H54 (cell line): ENCODE data around the gene RALGPS2.

Experiments
- DNase-seq: peaks from one replicate; pipeline ENCODE4 v3.0.0; 2011; ENCODE audit warnings: low spot score, mixed read lengths; ENCODE audit not compliant: insufficient read length
- FAIRE-seq: peaks from 3 replicates; lab custom pipeline; 2011; peaks lifted over from hg19 to GRCh38; lab: Jason Lieb, UNC
- POLR2A ChIP-seq: IDR thresholded peaks from 2 replicates; pipeline ENCODE4 v1.6.1; 2011; ENCODE audit warnings: low read depth, mild to moderate bottlenecking, low read length

Gene RALGPS2

DNA sequence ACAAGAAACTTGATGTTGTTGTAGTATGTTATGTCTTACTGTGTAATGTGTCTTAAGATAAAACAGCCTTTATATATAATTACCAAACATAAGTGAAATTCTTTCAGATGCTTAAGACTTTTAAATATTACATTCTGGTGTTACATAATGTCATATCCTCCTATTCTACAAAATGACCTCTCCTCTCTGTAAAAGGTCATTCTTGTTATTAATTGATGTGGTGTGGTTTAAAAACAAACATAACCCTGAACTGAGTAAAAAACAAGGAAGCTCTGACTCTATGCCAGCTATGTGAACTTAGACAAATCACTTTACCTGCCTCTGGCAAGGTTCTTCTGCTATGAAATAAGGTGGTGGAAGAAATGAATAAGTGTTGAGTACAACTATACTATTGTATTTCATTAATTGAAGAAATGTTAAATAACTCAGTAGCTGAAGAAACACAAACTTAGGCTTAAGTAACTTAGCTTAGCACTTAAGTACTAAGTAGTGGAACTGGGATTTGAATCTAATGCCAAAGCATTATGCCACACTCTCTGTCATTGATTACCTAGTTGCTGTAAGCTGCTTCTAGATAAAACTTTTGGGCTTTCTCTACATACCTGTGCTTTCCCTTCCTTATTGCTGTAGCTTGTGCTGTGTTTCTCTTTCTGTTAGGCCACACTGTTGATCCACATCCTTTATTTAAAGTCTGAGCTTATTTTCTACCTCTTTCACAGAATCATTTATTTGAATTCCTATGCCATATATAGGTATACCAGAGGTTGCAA, 146.7 kb downstream of the RALGPS2 start:
- no peak for TF ChIP-seq POLR2A
- FAIRE-seq (peak; percentile 48), DNase-seq (no peak)

DNA sequence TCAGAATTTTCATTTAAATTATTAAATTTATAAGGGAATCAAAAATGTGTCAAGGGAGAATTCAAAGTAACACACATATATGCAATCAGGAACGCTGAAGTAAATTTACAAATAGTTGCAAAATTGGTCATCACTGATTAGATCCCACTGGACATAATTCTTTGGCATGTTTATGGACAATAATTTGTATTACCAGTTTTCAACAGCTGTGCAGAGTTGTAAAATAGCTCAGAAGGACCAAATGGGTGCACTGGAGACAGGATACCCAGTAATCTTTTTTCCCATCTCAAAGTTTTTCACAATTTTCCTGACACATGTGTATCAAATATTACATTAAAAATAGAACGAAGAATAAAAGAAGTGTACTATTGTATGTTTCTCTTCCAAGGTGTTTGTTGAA, 149.9 kb downstream of the RALGPS2 start:
- TF ChIP-seq POLR2A, result no peak
- FAIRE-seq, result no peak
- no peak for DNase-seq

GRCh38 chr1:178875936-178876335, 150.9 kb downstream of the RALGPS2 start:
- TF ChIP-seq POLR2A, result no peak
- FAIRE-seq, result no peak
- DNase-seq, result no peak

DNA sequence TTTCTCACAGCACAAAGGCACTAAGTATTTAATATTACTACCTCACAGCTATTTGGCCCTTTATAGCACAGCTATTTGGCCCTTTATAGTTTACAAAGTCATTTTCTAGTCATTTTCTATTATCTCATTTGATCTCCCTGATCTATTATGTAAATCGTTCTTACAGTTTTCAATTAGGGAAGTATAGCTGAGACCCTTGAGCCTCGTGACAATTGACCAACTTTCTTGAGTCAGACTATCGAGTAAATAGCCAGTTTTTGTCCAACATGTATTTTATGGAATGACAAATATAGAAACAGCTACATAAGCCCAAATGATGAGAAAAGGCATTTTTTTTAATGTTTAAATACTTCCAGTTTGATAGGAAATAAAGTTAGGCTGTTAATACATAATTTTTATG, 152.9 kb downstream of the RALGPS2 start:
- DNase-seq, result no peak
- FAIRE-seq, result no peak
- TF ChIP-seq POLR2A, result no peak

DNA sequence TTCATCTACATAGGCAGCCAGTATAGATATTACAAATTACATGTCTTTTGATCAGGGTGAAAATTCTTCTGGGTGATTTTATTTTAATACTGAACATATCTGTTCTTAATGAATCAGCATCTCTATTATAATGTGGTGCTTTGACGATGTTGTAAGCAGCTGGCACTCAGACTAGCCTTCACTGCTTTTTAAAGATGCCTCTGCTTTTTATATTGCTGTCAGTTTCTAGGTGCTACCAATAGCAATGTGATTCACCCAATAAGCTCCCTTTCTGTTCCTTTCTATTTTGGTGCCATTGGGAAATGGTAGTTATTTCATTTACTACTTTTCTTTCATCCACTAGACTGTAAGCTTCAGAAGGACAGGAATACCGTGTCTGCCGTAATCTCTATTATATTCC, 156.9 kb downstream of the RALGPS2 start:
- no peak for FAIRE-seq
- TF ChIP-seq POLR2A, result no peak
- DNase-seq, result no peak

DNA sequence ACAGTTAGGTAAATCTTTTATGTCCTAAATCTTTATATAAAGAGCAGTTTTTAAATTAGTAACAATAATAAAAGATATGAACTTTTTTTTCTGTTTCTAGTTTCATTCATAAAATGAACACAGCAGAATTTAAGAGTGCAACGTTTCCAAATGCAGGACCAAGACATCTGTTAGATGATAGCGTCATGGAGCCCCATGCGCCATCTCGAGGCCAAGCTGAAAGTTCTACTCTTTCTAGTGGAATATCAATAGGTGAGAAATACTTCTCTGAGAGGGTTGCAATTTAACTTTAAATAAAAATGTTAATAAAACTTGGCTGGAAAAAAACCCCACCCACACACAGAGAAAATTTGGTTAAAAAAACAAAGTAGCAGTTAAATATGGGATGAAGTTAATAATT, 160.8 kb downstream of the RALGPS2 start:
- FAIRE-seq (no peak), DNase-seq (no peak)
- no peak for TF ChIP-seq POLR2A

DNA sequence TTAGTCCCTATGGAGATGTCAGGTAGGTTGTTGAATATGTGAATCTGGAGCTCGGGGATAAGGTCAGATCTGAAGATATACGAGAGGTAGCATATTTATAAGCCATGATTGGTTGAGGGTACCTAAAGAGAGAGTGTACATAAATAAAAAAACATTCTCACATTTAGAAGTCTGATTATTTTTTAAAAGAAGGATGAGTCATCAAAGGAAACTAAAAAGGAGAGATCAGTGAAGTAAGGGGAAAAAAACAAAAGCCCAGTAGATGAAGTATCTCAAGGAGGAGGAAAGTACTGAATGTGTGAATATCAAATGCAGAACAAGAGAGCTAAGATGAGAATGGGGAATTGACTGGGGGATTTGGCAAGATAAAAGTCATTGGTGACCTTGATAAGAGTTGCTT, 161.5 kb downstream of the RALGPS2 start:
- no peak for TF ChIP-seq POLR2A
- FAIRE-seq (no peak), DNase-seq (no peak)

- FAIRE-seq, result no peak
- DNase-seq, result no peak
- no peak for TF ChIP-seq POLR2A
Measured at GRCh38 chr1:178895928-178896327, 170.9 kb downstream of the RALGPS2 start.

DNA sequence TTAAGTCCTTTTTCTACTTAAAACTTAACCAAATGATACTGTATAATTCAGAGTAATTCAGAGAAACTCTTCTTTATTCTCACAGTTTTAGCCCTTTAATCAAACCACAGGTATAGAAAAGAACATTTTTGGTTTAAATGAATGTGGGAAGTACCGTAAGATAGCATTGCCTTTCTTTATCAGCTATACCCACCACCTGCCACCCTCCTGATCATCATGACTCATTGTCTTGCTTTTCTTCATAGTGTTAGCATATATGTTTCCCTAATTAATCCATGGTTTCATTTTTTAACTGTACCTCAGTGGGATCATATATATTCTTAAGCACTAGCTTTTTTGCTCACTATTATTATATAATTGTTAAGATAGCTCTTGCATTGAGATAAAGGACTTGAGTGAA, 173.4 kb downstream of the RALGPS2 start:
- DNase-seq (no peak), FAIRE-seq (no peak)
- TF ChIP-seq POLR2A, result no peak

- FAIRE-seq, result no peak
- DNase-seq, result no peak
- no peak for TF ChIP-seq POLR2A
Measured at GRCh38 chr1:178899402-178899801, 174.4 kb downstream of the RALGPS2 start.

- DNase-seq, result no peak
- no peak for TF ChIP-seq POLR2A
- no peak for FAIRE-seq
Measured at GRCh38 chr1:178901482-178902125, 176.6 kb downstream of the RALGPS2 start.

GRCh38 chr1:178908358-178908757, 183.3 kb downstream of the RALGPS2 start:
- no peak for TF ChIP-seq POLR2A
- DNase-seq (no peak), FAIRE-seq (no peak)

GRCh38 chr1:178910023-178910422, 185.0 kb downstream of the RALGPS2 start:
- DNase-seq (no peak), FAIRE-seq (peak; percentile 79)

DNA sequence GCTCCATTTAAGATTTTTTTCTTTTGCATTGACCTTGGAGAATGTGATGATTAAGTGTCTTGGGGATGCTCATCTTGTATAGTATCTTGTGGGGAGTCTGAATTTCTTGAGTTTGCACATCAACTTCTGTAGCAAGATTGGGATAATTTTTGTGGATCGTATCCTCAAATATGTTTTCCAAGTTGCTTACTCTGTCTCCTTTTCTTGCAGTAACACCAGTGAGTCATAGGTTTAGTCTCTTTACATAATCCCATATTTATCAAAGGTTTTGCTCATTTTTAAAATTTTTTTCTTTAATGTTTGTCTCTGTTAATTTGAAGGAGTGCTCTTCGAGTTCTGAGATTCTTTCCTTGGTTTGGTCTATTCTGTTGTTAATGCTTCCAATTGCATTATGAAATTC, 187.6 kb downstream of the RALGPS2 start:
- TF ChIP-seq POLR2A, result no peak

More at GRCh38 chr1:178910023-178910422, 185.0 kb downstream of the RALGPS2 start:
- TF ChIP-seq POLR2A, result no peak

More for the DNA sequence above, 187.6 kb downstream of the RALGPS2 start:
- FAIRE-seq, result no peak
- no peak for DNase-seq
